Measurements from ENCODE around the gene IL12B.
"Not testable (repeated sequence)": the region's sequence is repeated elsewhere in the genome, so short reads cannot be mapped to it uniquely, and the experiment has no call there.

The IL12B gene

GRCh38 chr5:159301466-159301865 lies 28.8 kb downstream of the IL12B start:
- in situ Hi-C loops (cut with HindIII; ENCODE audit: low sequenced_read_pairs): no loop called here

DNA sequence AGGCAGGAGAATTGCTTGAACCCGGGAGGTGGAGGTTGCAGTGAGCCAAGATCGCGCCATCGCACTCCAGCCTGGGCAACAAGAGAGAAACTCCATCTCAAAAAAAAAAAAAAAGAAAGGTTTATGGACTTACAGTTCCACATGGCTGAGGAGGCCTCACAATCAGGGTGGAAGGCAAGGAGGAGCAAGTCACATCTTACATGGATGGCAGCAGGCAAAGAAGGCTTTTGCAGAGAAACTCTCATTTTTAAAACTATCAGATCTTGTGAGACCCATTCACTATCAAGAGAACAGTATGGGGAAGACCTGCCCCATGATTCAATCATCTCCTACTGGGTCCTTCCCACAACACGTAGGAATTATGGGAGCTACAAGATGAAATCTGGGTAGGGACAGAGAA lies 33.0 kb downstream of the IL12B start:
- in situ Hi-C loops (cut with HindIII; ENCODE audit: low sequenced_read_pairs): not testable (repeated sequence)

DNA sequence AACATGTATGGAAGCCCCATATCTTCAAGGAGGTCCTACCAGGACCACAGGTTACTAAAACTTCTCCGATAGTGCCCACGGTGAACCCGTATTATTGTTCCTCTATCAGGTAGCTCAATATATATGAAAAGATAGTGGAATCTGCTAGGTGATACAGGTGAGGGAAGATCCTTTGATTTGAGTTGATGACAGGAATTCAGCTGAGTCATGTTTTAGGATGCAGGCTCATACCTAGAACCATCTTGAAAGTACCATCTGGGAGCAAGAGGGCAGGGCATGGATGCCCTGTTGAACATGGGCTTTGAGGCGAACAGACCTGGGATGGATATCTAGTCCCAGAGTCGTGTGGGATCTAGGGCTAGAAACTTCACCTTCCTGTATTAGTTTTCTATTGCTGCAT lies 35.4 kb downstream of the IL12B start:
- in situ Hi-C loops (cut with HindIII; ENCODE audit: low sequenced_read_pairs): no loop called here

- in situ Hi-C loops (cut with HindIII; ENCODE audit: low sequenced_read_pairs): no loop called here
These were observed 39.5 kb downstream of the IL12B start for GRCh38 chr5:159290741-159291140.

GRCh38 chr5:159286420-159287035 lies 43.8 kb downstream of the IL12B start:
- in situ Hi-C loops (cut with HindIII; ENCODE audit: low sequenced_read_pairs): no loop called here

- in situ Hi-C loops (cut with HindIII; ENCODE audit: low sequenced_read_pairs): no loop called here
These were observed 55.6 kb downstream of the IL12B start for GRCh38 chr5:159274676-159275075.

DNA sequence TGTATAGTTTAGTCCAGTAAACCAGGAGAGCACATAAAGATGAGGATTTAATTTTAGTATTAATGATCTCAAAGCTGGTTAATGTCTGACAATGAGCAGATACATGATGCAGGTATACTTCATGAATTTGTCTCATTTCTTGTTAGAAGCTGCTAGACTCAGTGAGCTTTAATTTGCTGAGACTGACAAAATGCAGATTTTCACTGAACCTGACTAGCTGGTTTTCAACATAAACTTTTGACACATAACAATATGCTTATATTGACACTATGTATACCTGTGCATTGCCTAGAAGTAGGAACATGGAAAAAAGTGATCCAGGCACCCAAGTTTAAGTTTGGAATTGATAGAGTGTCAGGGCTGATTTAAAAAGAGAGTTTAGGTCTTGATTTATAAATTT lies 56.4 kb downstream of the IL12B start:
- in situ Hi-C loops (cut with HindIII; ENCODE audit: low sequenced_read_pairs): no loop called here

GRCh38 chr5:159269723-159270122 lies 60.6 kb downstream of the IL12B start:
- in situ Hi-C loops (cut with HindIII; ENCODE audit: low sequenced_read_pairs): no loop called here

DNA sequence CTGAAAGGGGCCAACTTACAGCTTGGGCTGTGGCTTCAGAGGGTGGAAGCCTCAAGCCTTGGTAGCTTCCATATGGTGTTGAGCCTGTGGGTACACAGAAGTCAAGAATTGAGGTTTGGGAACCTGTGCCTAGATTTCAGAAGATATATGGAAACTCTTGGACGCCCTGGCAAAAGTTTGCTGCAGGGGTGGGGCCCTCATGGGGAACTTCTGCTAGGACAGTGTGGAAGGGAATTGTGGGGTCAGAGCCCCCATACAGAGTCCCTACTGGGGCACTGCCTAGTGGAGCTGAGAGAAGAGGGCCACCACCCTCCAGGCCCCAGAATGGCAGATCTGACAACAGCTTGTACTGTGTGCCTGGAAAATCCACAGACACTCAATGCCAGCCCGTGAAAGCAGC lies 63.5 kb downstream of the IL12B start:
- in situ Hi-C loops (cut with HindIII; ENCODE audit: low sequenced_read_pairs): not testable (repeated sequence)
